HFFc6 (cell line): ENCODE results near the gene GSTA2. TPM values are rescaled to one million over a fixed set of nuclear protein-coding genes. Genes with fewer than 3 reads are reported as not detected.
"Not testable (repeated sequence)": the region's sequence is repeated elsewhere in the genome, so short reads cannot be mapped to it uniquely, and the experiment has no call there.

ENCODE experiments used
- DNase-seq: peaks from one replicate; pipeline ENCODE4 v3.0.0-alpha.2; 2018
- H3K27ac Mint-ChIP-seq: 2 replicates; pipeline ENCODE4 v1.8.0; 2020; ENCODE audit warnings: mild to moderate bottlenecking, mixed read lengths
- H3K27me3 Mint-ChIP-seq: 2 replicates; pipeline ENCODE4 v1.8.0; 2021; ENCODE audit warnings: mild to moderate bottlenecking, moderate library complexity, mixed read lengths; ENCODE audit not compliant: insufficient read depth
- H3K36me3 Mint-ChIP-seq: 2 replicates; pipeline ENCODE4 v1.8.0; 2021; ENCODE audit warnings: low read depth, mixed read lengths
- H3K4me1 Mint-ChIP-seq: 2 replicates; pipeline ENCODE4 v1.8.0; 2020; ENCODE audit warnings: low read depth, mixed read lengths
- H3K4me3 Mint-ChIP-seq: 2 replicates; pipeline ENCODE4 v1.8.0; 2020; ENCODE audit warnings: mild to moderate bottlenecking, moderate library complexity, mixed read lengths
- H3K9me3 Mint-ChIP-seq: 2 replicates; pipeline ENCODE4 v1.8.0; 2020; ENCODE audit warnings: mild to moderate bottlenecking, mixed read lengths
- long read RNA-seq: library from polyadenylated mRNA; unstranded; transcript quantifications from one replicate; pipeline ENCODE4 v2.0.0, GENCODE V29; 2019
- total RNA-seq, 6 experiments: library from RNA; stranded (reverse); fragmentation: NEBNext Ultra II Directional; extraction: Animal tissue kit (Norgen Biotek cat#: 25700); gene quantifications; 2 replicates in 1 of 6; 3 replicates in 5 of 6; pipeline ENCODE4 v1.2.3, GENCODE V29; 2021
- TF ChIP-seq, protein P1 (sequence below): fragments of 200-600 bp; sonication (generic); IDR thresholded peaks from 2 replicates; pipeline ENCODE4 v1.5.0; 2021; ENCODE audit warnings: antibody characterized with exemption, mild to moderate bottlenecking

The GSTA2 gene
- total RNA-seq: not detected
- long read RNA-seq: 0 reads

DNA sequence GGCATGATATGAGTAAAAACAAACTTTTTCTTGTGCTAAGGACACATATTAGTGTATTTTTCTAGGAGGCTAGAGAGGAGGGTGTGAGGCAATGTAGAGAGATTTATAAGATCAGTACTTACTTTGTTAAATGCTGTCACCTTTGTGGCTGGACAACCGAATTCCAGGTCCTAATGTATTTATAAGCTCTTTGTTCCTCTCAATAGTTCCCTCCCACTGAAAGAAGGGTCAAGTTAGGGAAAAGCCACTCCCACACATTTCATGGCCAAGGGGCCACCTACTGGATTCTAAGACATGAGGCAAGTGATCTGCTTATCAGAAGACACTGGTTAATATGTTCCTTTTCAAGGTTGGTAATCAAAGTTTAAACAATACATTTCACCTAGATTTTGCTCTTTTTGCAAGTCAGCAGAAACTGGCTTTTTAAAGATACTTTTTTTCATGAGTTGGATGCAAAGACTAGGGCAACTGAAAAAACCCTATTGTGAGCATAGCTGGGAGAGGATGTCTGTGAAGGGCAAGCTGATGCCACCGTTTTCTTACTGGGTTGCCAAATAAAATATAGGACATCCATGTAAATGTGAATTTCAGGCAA is at the start of gene GSTA2:
TSS of gene GSTA2 (minus strand) at position 154 of the 595 bp plus-strand sequence. CDS start 5,528 bp downstream, outside the sequence.
- peaks cover 16% of the 10 kb centered on the region for H3K4me1 Mint-ChIP-seq
- H3K27ac Mint-ChIP-seq, DNase-seq, H3K9me3 Mint-ChIP-seq, H3K36me3 Mint-ChIP-seq, H3K4me3 Mint-ChIP-seq: not testable (repeated sequence)
- H3K27me3 Mint-ChIP-seq: peaks cover 21% of the 10 kb centered on the region

GRCh38 chr6:52809777-52810176 is 46.5 kb upstream of the GSTA2 start:
- not testable (repeated sequence) for H3K4me1 Mint-ChIP-seq, H3K9me3 Mint-ChIP-seq, H3K36me3 Mint-ChIP-seq, H3K4me3 Mint-ChIP-seq, DNase-seq, H3K27ac Mint-ChIP-seq
- H3K27me3 Mint-ChIP-seq: peaks cover 18% of the 10 kb centered on the region

GRCh38 chr6:52808660-52809059 is 45.4 kb upstream of the GSTA2 start:
- Mint-ChIP-seq H3K27ac (no peak overlapping the region), H3K27me3 (peaks cover 18% of the 10 kb centered on the region), H3K9me3 (no peaks in the 10 kb centered on the region), H3K4me3 (no peak overlapping the region), H3K36me3 (no peaks in the 10 kb centered on the region; the same call in 1 of the 2 replicates), H3K4me1 (peaks cover 10% of the 10 kb centered on the region)
- no peak for DNase-seq
- TF ChIP-seq, protein P1, sequence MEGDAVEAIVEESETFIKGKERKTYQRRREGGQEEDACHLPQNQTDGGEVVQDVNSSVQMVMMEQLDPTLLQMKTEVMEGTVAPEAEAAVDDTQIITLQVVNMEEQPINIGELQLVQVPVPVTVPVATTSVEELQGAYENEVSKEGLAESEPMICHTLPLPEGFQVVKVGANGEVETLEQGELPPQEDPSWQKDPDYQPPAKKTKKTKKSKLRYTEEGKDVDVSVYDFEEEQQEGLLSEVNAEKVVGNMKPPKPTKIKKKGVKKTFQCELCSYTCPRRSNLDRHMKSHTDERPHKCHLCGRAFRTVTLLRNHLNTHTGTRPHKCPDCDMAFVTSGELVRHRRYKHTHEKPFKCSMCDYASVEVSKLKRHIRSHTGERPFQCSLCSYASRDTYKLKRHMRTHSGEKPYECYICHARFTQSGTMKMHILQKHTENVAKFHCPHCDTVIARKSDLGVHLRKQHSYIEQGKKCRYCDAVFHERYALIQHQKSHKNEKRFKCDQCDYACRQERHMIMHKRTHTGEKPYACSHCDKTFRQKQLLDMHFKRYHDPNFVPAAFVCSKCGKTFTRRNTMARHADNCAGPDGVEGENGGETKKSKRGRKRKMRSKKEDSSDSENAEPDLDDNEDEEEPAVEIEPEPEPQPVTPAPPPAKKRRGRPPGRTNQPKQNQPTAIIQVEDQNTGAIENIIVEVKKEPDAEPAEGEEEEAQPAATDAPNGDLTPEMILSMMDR: no peak

- not testable (repeated sequence) for H3K9me3 Mint-ChIP-seq, H3K4me3 Mint-ChIP-seq, H3K27ac Mint-ChIP-seq, H3K36me3 Mint-ChIP-seq, DNase-seq
- peaks cover 14% of the 10 kb centered on the region for H3K27me3 Mint-ChIP-seq
- peaks cover 19% of the 10 kb centered on the region for H3K4me1 Mint-ChIP-seq
Measured at GRCh38 chr6:52803668-52804255, 40.5 kb upstream of the GSTA2 start, which contains the start of gene GSTA1. Gene GSTA1 (minus strand): TSS chr6:52803816. CDS start chr6:52799267, 4,549 bp downstream.

- TF ChIP-seq, protein P1: no peak
- no peak overlapping the region for H3K27ac Mint-ChIP-seq
Measured at GRCh38 chr6:52802806-52803205, 39.5 kb upstream of the GSTA2 start.

DNA sequence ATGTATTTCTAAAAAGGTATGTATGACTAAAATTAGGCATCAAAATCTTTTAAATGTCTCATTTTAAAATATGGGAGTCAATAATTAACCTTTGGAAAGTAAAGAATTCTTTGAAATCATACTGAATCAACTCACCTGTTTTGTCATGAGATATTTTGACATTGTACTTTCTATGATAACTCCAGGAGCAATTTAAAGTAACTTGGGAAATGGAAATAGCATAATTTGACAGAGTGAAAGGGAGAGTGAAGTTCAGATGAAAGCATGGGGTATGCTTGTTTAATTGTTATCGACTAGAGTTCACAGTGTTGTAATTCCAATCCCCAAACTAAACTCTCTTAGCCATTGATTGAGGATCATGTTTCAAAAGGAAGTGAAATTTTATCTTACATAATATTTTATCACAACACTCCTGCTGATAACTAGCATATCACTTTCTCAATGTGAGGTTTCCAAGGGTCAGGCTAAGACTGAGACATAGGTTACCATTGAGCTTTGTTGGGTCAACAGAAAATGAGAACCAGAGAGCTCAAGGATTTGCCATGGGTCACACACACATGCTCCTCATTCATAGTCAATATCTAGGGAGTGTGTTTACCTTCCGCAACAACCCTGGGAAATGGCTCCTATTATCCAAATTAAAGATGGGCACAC is 38.0 kb upstream of the GSTA2 start:
- Mint-ChIP-seq H3K4me3 (no peak overlapping the region), H3K4me1 (peaks cover 12% of the 10 kb centered on the region), H3K9me3 (no peaks in the 10 kb centered on the region), H3K27me3 (peaks cover 9% of the 10 kb centered on the region; the same call in 1 of the 2 replicates), H3K36me3 (no peaks in the 10 kb centered on the region; the same call in 1 of the 2 replicates), H3K27ac (no peak overlapping the region)
- DNase-seq: no peak
- TF ChIP-seq, protein P1: no peak

More at GRCh38 chr6:52802806-52803205, 39.5 kb upstream of the GSTA2 start:
- Mint-ChIP-seq H3K36me3 (no peaks in the 10 kb centered on the region; the same call in 1 of the 2 replicates), H3K9me3 (no peaks in the 10 kb centered on the region), H3K4me1 (peaks cover 12% of the 10 kb centered on the region), H3K4me3 (no peak overlapping the region), H3K27me3 (peaks cover 12% of the 10 kb centered on the region)
- no peak for DNase-seq

GRCh38 chr6:52799272-52799671 is 36.0 kb upstream of the GSTA2 start:
- Mint-ChIP-seq H3K27ac (peak overlapping the region; percentile 34; the same call in 1 of the 2 replicates), H3K4me1 (peaks cover 19% of the 10 kb centered on the region)
- not testable (repeated sequence) for H3K27me3 Mint-ChIP-seq, H3K36me3 Mint-ChIP-seq, H3K4me3 Mint-ChIP-seq, H3K9me3 Mint-ChIP-seq
- DNase-seq: peak; percentile 63

DNA sequence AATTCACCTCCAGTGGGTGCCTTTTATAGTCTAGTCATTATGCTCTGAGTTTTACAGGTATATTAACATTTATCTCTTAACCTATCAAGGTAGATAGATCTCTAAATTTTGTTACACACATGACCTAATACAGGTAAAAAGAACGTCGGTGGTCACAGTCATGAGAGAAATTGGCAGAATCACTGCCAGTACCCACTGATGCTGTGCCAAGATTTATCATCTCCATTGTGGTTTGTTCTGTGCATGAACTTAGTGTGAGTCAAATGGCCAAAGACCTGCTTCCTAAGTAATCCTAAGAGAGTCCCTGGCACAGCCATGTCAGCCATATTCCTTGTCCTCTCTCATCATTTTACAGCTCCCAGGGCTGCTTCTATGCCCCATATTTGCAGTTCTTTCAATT is 31.1 kb upstream of the GSTA2 start:
- peaks cover 13% of the 10 kb centered on the region for H3K36me3 Mint-ChIP-seq
- H3K4me1 Mint-ChIP-seq: peaks cover 34% of the 10 kb centered on the region
- H3K27ac Mint-ChIP-seq, DNase-seq, H3K27me3 Mint-ChIP-seq, H3K4me3 Mint-ChIP-seq: not testable (repeated sequence)
- peaks cover 15% of the 10 kb centered on the region for H3K9me3 Mint-ChIP-seq
